Neutrophil (primary cell): ENCODE results near the gene ERICH6B.

Experiments
- H3K27ac ChIP-seq: fragments of 200-600 bp; sonication (generic); 2 replicates; pipeline ENCODE4 v1.5.1; 2016; ENCODE audit warnings: mild to moderate bottlenecking, moderate library complexity
- H3K27me3 ChIP-seq: fragments of 200-600 bp; sonication (generic); 2 replicates; pipeline ENCODE4 v1.6.0; 2016; ENCODE audit warnings: mild to moderate bottlenecking
- H3K36me3 ChIP-seq: fragments of 200-600 bp; sonication (generic); 2 replicates; pipeline ENCODE4 v1.5.1; 2017
- H3K4me1 ChIP-seq, 2 experiments: fragments of 200-600 bp in 1 of 2; sonication (generic) in 1 of 2; 1 replicate in 1 of 2; 2 replicates in 1 of 2; pipeline versions ENCODE4 v1.5.1 to v1.6.1; 2013 to 2016; ENCODE audit warnings: low read depth in 1 of 2, low read length in 1 of 2, mild to moderate bottlenecking in 1 of 2, moderate library complexity in 1 of 2; ENCODE audit not compliant: control insufficient read depth in 1 of 2, insufficient read depth in 1 of 2
- H3K4me3 ChIP-seq, 2 experiments: fragments of 200-600 bp in 1 of 2; sonication (generic) in 1 of 2; 1 replicate in 1 of 2; 2 replicates in 1 of 2; pipeline ENCODE4 v1.5.1; 2013 to 2016; ENCODE audit warnings: low read depth in 1 of 2, low read length in 1 of 2, mild to moderate bottlenecking in 1 of 2, moderate library complexity in 1 of 2
- H3K9me3 ChIP-seq: fragments of 200-600 bp; sonication (generic); 2 replicates; pipeline ENCODE4 v1.5.1; 2016
- CTCF ChIP-seq: fragments of 200-600 bp; sonication (generic); IDR thresholded peaks from 2 replicates; pipeline ENCODE4 v1.5.1; 2016; ENCODE audit warnings: antibody characterized with exemption

The ERICH6B gene

GRCh38 chr13:45604892-45605291, 10.6 kb downstream of the ERICH6B start:
- Histone ChIP-seq H3K4me3 (no peak overlapping the region), H3K27ac (no peak overlapping the region), H3K4me1 (no peaks in the 10 kb centered on the region), H3K9me3 (no peaks in the 10 kb centered on the region), H3K36me3 (no peaks in the 10 kb centered on the region), H3K27me3 (no peaks in the 10 kb centered on the region)
- no peak for TF ChIP-seq CTCF

- Histone ChIP-seq H3K4me1 (no peaks in the 10 kb centered on the region), H3K4me3 (no peak overlapping the region), H3K27ac (no peak overlapping the region), H3K36me3 (no peaks in the 10 kb centered on the region), H3K9me3 (no peaks in the 10 kb centered on the region), H3K27me3 (peaks cover 4% of the 10 kb centered on the region)
- no peak for TF ChIP-seq CTCF
Observed at GRCh38 chr13:45603338-45603737, 12.2 kb downstream of the ERICH6B start.

- H3K9me3 ChIP-seq = no peaks in the 10 kb centered on the region
- no peaks in the 10 kb centered on the region for H3K4me1 ChIP-seq
- no peaks in the 10 kb centered on the region for H3K36me3 ChIP-seq
- H3K27ac ChIP-seq = no peak overlapping the region
- TF ChIP-seq CTCF = no peak
- H3K27me3 ChIP-seq = peaks cover 4% of the 10 kb centered on the region
- H3K4me3 ChIP-seq = no peak overlapping the region
Observed at GRCh38 chr13:45602183-45603170, 13.1 kb downstream of the ERICH6B start.

GRCh38 chr13:45601680-45602079, 13.9 kb downstream of the ERICH6B start:
- Histone ChIP-seq H3K9me3 (no peaks in the 10 kb centered on the region), H3K4me3 (no peak overlapping the region), H3K27ac (no peak overlapping the region), H3K27me3 (peaks cover 8% of the 10 kb centered on the region), H3K4me1 (no peaks in the 10 kb centered on the region), H3K36me3 (no peaks in the 10 kb centered on the region)
- no peak for TF ChIP-seq CTCF

GRCh38 chr13:45598597-45598996, 16.9 kb downstream of the ERICH6B start:
- H3K27me3 ChIP-seq = peaks cover 35% of the 10 kb centered on the region

More at GRCh38 chr13:45598597-45598996, 16.9 kb downstream of the ERICH6B start:
- no peak overlapping the region for H3K27ac ChIP-seq
- H3K9me3 ChIP-seq = no peaks in the 10 kb centered on the region
- no peaks in the 10 kb centered on the region for H3K4me1 ChIP-seq
- no peak for TF ChIP-seq CTCF
- no peaks in the 10 kb centered on the region for H3K36me3 ChIP-seq
- no peak overlapping the region for H3K4me3 ChIP-seq
